GM06990 (cell line): ENCODE results near the gene MSH3.

Experiments
- DNase-seq: peaks from one replicate; pipeline ENCODE4 v3.0.0-alpha.2; 2011; ENCODE audit not compliant: insufficient read length; ENCODE audit errors: extremely low read depth
- H3K27me3 ChIP-seq: replicated peaks from 2 replicates; pipeline ENCODE4 v1.6.0; 2011; ENCODE audit warnings: low read length; ENCODE audit not compliant: control insufficient read depth, insufficient read depth
- H3K36me3 ChIP-seq: 2 replicates; pipeline ENCODE4 v1.5.1; 2011; ENCODE audit warnings: low read length; ENCODE audit not compliant: control insufficient read depth, insufficient read depth
- H3K4me3 ChIP-seq: replicated peaks from 2 replicates; pipeline ENCODE4 v1.5.1; 2011; ENCODE audit warnings: low read depth, mild to moderate bottlenecking, control low read depth, low read length
- TF ChIP-seq, protein P1 (sequence below): IDR thresholded peaks from 2 replicates; pipeline ENCODE4 v1.5.1; 2011; ENCODE audit warnings: low read length, control low read depth, mild to moderate bottlenecking, inconsistent platforms; ENCODE audit not compliant: insufficient read depth, poor library complexity, severe bottlenecking

Gene MSH3

DNA sequence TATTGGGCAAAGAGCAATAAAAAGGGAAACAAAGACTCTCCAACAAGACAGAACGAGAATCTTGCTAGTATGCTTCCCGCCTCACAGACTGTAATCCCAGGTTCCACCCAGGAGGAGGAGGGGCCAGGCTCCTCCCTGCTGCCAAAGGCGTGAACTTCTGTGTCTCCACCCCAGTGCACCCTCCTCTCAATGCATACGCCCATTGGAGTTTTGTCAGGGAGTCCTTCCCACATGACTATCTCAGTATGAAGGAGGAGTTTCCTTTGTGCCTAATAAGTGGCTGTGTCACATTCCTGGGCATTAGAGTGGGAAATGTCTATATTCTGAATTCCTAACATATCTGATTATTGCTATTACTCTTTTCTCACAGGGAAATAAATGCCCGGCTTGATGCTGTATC, 106.7 kb downstream of the MSH3 start:
- no peak overlapping the region for H3K4me3 ChIP-seq
- H3K27me3 ChIP-seq: no peaks in the 10 kb centered on the region
- TF ChIP-seq, protein P1, sequence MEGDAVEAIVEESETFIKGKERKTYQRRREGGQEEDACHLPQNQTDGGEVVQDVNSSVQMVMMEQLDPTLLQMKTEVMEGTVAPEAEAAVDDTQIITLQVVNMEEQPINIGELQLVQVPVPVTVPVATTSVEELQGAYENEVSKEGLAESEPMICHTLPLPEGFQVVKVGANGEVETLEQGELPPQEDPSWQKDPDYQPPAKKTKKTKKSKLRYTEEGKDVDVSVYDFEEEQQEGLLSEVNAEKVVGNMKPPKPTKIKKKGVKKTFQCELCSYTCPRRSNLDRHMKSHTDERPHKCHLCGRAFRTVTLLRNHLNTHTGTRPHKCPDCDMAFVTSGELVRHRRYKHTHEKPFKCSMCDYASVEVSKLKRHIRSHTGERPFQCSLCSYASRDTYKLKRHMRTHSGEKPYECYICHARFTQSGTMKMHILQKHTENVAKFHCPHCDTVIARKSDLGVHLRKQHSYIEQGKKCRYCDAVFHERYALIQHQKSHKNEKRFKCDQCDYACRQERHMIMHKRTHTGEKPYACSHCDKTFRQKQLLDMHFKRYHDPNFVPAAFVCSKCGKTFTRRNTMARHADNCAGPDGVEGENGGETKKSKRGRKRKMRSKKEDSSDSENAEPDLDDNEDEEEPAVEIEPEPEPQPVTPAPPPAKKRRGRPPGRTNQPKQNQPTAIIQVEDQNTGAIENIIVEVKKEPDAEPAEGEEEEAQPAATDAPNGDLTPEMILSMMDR: no peak
- DNase-seq: no peak
- no peaks in the 10 kb centered on the region for H3K36me3 ChIP-seq

DNA sequence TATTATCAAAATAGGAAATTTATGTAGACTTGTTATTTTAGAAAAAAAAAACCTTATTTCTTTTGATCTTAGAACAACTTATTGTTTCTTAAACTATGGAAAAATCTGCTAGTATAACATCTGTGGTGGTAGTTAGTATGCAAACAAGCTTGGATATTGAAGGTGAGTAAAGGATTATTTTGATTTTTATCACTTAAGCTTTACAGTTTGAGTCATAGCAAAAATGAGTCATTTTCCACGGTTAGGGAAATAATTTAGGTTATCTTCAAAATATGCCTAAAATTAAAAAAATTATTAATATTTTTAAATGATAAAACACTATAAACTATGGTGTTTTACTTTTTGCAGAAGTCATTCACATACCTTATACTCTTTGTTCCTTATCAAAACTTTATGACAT, 107.5 kb downstream of the MSH3 start:
- Histone ChIP-seq H3K27me3 (no peaks in the 10 kb centered on the region), H3K36me3 (no peaks in the 10 kb centered on the region), H3K4me3 (no peak overlapping the region)
- no peak for DNase-seq
- TF ChIP-seq, protein P1: no peak

DNA sequence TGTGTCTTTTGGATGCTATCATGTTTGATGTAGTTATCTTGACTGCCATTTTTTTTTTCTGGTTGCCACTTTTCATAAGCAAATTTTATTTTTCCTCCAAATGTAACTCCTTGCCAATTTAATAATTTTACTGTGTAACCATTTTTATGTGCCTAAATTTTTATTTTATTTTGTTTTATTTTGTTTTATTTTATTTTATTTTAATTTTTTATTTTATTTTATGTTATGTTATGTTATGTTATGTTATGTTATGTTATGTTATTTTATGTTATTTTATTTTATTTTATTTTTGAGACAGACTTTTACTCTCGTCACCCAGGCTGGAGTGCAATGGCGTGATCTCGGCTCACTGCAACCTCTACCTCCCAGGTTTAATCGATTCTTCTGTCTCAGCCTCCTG, 108.1 kb downstream of the MSH3 start:
- no peaks in the 10 kb centered on the region for H3K36me3 ChIP-seq
- no peaks in the 10 kb centered on the region for H3K27me3 ChIP-seq
- TF ChIP-seq, protein P1: no peak
- no peak for DNase-seq
- H3K4me3 ChIP-seq: no peak overlapping the region

DNA sequence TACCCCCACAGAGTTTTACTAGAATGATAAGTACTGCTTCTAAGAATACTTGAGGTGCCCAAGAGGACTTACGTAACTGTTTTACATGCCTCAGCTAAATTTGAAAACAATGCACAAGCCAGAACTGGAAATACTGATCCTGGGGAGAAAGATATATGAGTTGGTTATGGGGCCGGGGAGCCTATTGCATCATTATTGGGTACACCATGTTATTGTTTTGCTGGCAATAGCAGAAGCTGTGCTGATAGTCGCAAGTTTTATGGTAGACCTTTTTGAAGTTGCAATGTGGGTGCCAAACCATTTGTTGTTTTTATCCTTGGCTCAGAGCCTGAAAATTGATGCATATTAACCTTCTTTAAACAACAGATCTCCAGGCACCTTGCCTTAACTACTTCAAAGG, 108.8 kb downstream of the MSH3 start:
- Histone ChIP-seq H3K4me3 (no peak overlapping the region), H3K36me3 (no peaks in the 10 kb centered on the region), H3K27me3 (no peaks in the 10 kb centered on the region)
- TF ChIP-seq, protein P1: no peak
- DNase-seq: no peak

DNA sequence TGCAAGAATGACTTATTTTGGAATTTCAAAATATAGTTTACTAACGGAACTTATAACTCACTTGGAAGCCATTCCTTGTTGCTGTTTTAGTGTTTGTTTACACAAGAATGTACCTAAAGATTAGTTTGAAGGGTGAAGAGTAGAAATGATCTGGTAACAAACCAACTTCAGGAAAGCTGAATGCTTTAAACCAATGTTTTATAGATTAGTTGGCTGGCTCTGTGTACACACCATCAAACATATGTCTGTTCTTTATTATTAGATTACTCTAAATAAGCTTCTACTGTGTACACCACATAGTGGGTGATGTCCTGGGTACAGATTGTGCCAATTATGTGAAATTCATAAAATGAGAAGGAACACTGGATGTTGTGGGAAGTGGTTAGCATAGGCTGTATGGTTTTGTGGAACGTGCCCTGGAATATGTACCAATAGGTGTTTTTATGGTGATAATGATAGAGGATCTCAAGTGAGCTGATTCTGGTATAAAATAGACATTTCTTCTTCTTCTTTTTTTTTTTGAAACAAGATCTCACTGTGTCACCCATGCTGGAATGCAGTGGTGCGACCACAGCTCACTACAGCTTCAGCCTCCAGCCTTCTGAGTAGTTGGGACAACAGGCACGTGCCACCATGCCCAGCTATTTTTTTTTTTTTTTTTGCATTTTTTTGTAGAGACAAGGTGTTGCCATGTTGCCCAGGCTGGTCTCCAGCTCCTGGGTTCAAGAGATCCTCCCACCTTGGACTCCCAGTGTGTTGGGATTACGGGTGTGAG, 109.6 kb downstream of the MSH3 start:
- TF ChIP-seq, protein P1: no peak
- Histone ChIP-seq H3K36me3 (no peaks in the 10 kb centered on the region), H3K27me3 (no peaks in the 10 kb centered on the region), H3K4me3 (no peak overlapping the region)
- no peak for DNase-seq

DNA sequence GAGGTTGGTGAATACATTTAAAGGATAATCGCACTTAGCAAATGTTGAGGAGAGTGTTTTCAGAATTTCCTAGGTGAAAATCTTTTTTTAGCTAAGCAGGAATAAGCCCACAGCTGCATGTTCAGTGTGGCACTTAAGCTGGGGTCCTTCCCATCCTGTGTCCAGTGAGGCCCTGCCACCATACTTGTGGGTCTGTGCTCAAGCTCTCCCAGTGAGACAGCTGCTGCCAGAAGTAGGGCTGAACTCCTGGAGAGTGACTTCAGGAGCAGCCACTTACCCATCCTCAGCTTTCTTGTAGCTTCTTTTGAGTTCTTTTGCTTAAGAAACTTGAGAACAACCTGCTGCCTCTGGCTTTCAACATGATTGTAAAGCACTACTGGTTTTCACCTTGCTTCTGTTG, 110.3 kb downstream of the MSH3 start:
- TF ChIP-seq, protein P1: no peak
- H3K4me3 ChIP-seq: no peak overlapping the region
- no peaks in the 10 kb centered on the region for H3K36me3 ChIP-seq
- H3K27me3 ChIP-seq: no peaks in the 10 kb centered on the region
- DNase-seq: no peak
